Testis (tissue), 2 donors: ENCODE results near the gene CD3E.

Experiments used
- CTCF ChIP-seq, 3 experiments: fragments of 450-650 bp in 2 of 3; fragments of 200-600 bp in 1 of 3; sonication (generic) in 1 of 3; IDR thresholded peaks; one replicate each; pipeline ENCODE4 v1.5.1; 2016 to 2019; ENCODE audit warnings: antibody characterized with exemption in 3 of 3, mild to moderate bottlenecking in 2 of 3, moderate library complexity in 1 of 3
- POLR2A ChIP-seq: fragments of 450-650 bp; IDR thresholded peaks from one replicate; pipeline ENCODE4 v1.6.1; 2017; ENCODE audit warnings: antibody characterized with exemption, mild to moderate bottlenecking, moderate library complexity

- TF ChIP-seq POLR2A (no peak), CTCF (IDR thresholded peaks at IDR 0.05) (no peak)
Measured at GRCh38 chr11:118306556-118306955, 2.0 kb downstream of the CD3E start.
